Stimulated activated CD4-positive, alpha-beta T cell treated with anti-CD3 and anti-CD28 coated beads, Interleukin-12 subunit alpha, Interleukin-12 subunit beta, amount 100 ng/mL, for 48 hours (primary cell): ENCODE measurements around the gene FBXL16.

Experiments used
- DNase-seq, 3 donors: peaks; one replicate each; pipeline ENCODE4 v3.0.0-alpha.2; 2020; ENCODE audit warnings: low read depth in 2 of 3, low spot score in 1 of 3

The FBXL16 gene

GRCh38 chr16:724188-725040, 18.8 kb upstream of the FBXL16 start:
- no peak for DNase-seq

DNA sequence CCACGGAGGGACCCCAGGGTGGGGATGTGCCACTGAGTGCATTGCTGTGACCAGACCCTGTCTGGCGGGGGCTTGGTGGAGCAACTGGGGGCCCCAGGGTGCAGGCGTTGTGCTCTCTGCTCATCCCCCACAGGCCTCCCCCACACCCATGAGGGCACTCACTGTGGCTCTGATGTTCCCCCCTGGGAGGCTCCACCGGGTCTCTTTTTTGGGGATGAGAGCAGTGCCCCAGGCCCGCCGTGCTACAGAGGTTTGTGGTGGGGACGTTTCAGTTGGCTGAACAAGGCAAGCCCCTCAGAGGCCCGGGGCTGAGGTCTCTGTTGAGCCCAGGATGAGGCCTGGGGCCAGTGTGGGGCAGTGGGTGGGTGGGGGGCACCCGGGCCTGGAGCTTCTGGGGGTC, 18.1 kb upstream of the FBXL16 start:
- DNase-seq: no peak

GRCh38 chr16:722835-723633, 17.4 kb upstream of the FBXL16 start:
- no peak for DNase-seq

DNA sequence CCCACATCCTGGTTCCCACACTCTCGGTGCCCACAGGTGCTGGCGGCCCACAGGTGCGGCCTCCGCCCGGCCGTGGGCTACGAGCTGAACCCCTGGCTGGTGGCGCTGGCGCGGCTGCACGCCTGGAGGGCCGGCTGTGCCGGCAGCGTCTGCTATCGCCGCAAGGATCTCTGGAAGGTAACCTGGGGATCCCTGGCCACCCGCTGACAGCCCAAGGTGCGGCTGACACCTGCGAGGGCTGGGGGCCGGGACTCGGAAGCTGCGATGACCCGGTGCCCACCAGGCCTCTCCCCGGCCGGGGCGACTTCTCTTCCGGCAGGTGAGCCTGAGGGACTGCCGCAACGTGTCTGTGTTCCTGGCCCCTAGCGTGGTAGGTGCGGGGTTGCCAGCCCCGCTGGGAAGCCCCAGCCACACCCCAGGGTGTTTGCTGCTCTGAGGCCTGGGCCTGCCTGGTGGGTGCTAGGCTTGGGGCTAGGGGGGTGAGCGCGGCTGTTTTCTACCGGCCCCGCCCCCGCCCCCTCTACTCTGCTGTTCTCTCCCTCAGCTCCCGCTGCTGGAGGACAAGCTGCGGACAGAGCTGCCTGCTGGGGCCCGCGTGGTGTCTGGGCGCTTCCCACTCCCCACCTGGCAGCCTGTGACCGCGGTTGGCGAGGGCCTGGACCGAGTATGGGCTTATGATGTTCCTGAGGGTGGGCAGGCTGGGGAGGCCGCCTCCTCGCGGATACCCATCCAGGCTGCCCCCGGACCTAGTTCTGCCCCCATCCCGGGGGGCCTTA, 16.4 kb upstream of the FBXL16 start:
- no peak for DNase-seq

DNA sequence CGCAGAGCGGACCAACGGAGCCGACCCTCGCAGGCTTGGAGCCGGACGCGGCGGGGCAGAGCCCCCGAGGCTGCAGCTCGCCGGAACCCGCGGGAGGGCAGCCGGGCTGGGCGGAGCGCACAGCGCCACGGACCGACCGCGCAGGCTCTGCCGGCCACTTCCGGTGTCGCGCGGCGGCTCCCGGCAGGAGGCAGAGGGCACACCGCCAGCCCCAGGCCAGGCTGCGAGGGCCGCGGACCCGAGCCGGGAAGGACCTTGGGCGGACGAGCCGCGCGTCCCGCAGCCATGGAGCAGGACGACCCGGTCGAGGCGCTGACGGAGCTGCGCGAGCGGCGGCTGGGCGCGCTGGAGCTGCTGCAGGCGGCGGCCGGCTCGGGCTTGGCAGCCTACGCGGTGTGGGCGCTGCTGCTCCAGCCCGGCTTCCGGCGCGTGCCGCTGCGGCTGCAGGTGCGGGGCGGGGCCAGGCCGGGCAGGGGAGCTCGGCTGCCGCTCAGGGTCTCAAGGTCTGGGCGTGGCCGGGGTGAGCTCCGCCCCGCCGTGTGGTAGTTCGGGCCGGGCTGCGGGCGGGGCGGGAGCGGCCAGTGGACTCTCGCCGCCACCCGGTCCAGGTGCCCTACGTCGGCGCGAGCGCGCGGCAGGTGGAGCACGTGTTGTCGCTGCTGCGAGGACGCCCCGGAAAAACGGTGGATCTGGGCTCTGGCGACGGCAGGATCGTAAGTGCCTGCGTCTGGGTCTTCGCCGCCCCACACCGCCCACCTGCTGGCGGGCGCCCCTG, 15.6 kb upstream of the FBXL16 start, which contains the start of gene ANTKMT:
Gene ANTKMT (plus strand): TSS at position 157 of the 775 bp plus-strand sequence. CDS start 129 bp downstream, at position 286.
- DNase-seq: peak; percentile 50 to 74 (median 52)

DNA sequence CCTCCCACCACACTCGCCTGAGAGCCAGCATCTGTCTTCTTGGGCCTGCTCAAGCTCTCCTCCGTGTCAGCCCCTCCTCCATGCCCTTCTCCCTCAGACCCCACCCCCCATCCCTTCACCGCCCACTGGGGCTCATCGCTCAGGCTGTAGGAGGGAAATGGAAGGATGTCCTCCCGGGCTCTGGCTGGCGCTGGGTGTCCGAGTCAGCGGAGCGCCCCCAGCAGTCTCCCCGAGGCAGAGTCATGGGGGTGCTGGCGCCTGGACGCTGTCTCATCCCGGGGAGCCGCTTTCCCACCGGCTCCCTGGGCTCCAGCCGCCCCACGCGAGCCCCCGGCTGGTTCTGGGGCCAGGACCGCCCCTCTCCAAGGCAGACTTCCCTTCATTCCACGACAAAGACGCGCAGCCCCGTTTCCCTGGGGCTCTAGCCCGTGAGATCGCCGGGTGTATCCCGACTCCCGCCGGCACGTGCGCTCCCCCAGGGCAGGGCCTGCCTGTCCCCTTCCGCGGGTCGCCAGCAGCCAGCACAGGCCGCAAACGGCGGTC, 14.9 kb upstream of the FBXL16 start:
- DNase-seq: peak in 1 of 3 donors; percentile 28

DNA sequence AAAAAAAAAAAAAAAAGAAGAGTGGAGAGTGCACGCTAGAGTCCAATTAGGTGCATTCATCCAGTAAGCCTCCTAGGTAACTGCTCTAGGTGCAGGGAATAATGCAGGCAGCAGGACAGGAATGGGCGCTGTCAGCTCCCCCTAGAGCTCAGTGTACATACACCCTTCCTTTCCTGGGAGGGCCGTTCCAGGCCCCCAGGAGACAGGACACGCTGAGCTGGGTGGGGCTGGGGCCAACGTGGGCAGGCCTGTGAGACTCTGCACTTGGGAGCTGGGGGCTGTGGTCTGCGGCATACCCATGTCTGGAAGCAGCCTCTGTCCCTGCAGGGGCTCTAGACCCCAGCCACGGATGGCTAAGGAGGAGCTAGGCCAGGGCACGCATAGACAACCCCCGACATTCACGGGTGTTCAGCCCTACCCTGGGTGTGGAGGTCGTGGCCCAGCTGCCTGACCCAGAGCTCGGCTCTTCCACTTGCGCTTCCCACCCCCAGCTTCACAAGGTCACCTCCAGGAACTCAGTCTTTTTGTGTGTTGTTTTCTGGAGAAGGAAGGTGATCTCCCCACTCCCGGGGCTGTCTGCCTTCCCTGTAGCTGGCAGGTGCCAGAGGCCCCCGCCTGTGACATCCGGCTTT, 14.3 kb upstream of the FBXL16 start:
- DNase-seq: no peak

- no peak for DNase-seq
These were observed 13.3 kb upstream of the FBXL16 start for GRCh38 chr16:718922-719321.

DNA sequence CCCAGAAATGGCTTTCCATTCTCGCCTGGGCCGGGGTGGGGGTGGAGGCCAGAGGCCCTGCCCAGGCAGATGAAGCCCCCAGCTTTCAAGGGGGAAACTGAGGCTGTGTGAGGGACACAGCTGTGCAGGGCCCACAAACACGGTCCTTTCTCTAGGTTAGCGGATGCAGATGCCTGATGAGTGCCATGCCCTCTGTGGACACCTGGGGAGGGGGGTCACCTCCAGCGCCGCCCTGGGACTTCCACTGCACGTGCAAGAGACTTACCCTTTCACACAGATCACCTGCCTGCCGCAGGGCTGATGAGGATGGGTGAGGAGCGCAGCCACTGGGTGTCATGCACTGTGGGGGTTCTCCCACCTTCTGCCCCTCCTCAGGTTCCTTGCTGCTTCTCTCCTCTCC, 12.8 kb upstream of the FBXL16 start:
- DNase-seq: no peak

GRCh38 chr16:717450-718245, 12.0 kb upstream of the FBXL16 start:
- DNase-seq: no peak

- DNase-seq: no peak
These were observed 11.2 kb upstream of the FBXL16 start for GRCh38 chr16:716768-717325.

DNA sequence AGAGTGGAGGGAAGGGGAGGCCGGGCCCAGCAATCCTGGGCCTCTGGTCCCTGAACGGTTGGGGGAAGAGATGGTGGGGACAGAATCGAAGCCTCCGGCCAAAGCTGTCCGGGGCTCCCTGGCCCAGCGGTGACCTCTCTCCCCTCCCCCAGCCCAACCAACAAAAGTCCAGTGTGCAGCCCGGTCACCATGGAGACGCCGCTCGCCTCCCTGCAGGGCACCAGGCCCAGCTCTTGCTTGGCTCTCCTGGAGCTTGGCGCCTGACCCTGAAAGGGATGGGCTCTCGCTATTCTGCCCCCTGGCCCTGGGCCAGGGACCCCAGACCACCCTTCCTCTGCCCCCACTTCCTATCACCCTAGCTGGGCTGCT, 10.6 kb upstream of the FBXL16 start:
- DNase-seq: no peak

DNA sequence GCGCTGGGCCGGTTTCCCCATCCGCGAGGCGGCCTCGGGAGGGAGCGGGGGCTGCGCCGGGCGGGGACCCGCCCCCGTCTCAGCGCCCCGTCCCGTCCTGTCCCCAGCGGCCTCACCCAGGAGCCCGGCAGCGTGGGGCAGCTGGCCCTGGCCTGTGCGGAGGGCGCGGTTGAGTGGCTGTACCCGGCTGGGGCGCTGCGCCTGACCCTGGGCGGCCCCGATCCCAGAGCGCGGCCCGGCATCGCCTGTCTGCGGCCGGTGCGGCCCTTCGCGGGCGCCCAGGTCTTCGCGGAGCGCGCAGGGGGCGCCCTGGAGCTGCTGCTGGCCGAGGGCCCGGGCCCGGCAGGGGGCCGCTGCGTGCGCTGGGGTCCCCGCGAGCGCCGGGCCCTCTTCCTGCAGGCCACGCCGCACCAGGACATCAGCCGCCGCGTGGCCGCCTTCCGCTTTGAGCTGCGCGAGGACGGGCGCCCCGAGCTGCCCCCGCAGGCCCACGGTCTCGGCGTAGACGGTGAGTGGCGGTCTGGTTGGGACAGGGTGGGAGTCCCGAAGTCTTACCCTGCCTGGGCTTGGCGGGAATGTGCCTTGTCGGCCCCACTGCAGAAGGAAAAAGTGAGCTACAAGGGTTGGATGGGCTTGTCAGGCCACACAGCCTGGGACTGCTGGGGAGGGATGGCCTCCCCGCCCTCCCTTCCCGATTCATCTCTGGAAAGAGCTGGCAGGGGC, 10.0 kb upstream of the FBXL16 start:
- no peak for DNase-seq

- DNase-seq: peak; percentile 71 to 91 (median 86)
These were observed 9.2 kb upstream of the FBXL16 start, which contains the start of gene METRN for GRCh38 chr16:714558-715476. METRN (plus strand) TSS chr16:715118; CDS start chr16:715290, 172 bp downstream.

- DNase-seq: no peak
These were observed 8.5 kb upstream of the FBXL16 start for GRCh38 chr16:714079-714478.

GRCh38 chr16:712740-713250, 7.2 kb upstream of the FBXL16 start:
- peak; percentile 55 to 64 (median 61) for DNase-seq
